Keratinocyte (primary cell): ENCODE data around the gene HK1. TPM values are rescaled to one million over a fixed set of nuclear protein-coding genes. Genes with fewer than 3 reads are reported as not detected.
A peak's percentile ranks its signal among the peaks of the same experiment; 100 is the strongest.

ENCODE experiments used
- DNase-seq: peaks from one replicate; pipeline ENCODE4 v3.0.0-alpha.2; 2011; ENCODE audit warnings: low read depth, missing footprints, low spot score
- FAIRE-seq: peaks from 2 replicates; lab custom pipeline; 2011; peaks lifted over from hg19 to GRCh38; lab: Jason Lieb, UNC
- H2AFZ ChIP-seq: 2 replicates; pipeline ENCODE4 v1.6.0; 2012; ENCODE audit warnings: low read length, control low read depth, inconsistent platforms; ENCODE audit not compliant: control insufficient read depth
- H3K27ac ChIP-seq: 2 replicates; pipeline ENCODE4 v1.5.1; 2011; ENCODE audit warnings: low read length; ENCODE audit not compliant: control insufficient read depth, insufficient read depth
- H3K27me3 ChIP-seq: 3 replicates; pipeline ENCODE4 v1.6.0; 2011; ENCODE audit warnings: low read length; ENCODE audit not compliant: control insufficient read depth, insufficient read depth; ENCODE audit errors: extremely low read depth
- H3K36me3 ChIP-seq, 2 experiments: 2 replicates in 1 of 2; 3 replicates in 1 of 2; pipeline ENCODE4 v1.5.1; 2011; ENCODE audit warnings: low read length in 2 of 2, mild to moderate bottlenecking in 1 of 2; ENCODE audit not compliant: control insufficient read depth in 2 of 2, insufficient read depth in 2 of 2; ENCODE audit errors: extremely low read depth in 1 of 2
- H3K4me1 ChIP-seq: 3 replicates; pipeline ENCODE4 v1.5.1; 2011; ENCODE audit warnings: low read length; ENCODE audit not compliant: control insufficient read depth, insufficient read depth; ENCODE audit errors: extremely low read depth
- H3K4me2 ChIP-seq: 3 replicates; pipeline ENCODE4 v1.6.0; 2011; ENCODE audit warnings: low read depth, low read length; ENCODE audit not compliant: control insufficient read depth, insufficient read depth; ENCODE audit errors: extremely low read depth
- H3K4me3 ChIP-seq, 3 experiments: fragments of 200-600 bp in 1 of 3; sonication (generic) in 1 of 3; 2 replicates in 2 of 3; 3 replicates in 1 of 3; pipeline ENCODE4 v1.5.1; 2011 to 2016; ENCODE audit warnings: low read length in 3 of 3, mild to moderate bottlenecking in 3 of 3, control low read depth in 2 of 3, inconsistent platforms in 1 of 3, low read depth in 1 of 3, mixed read lengths in 1 of 3, mixed run types in 1 of 3, moderate library complexity in 1 of 3; ENCODE audit not compliant: control insufficient read depth in 2 of 3, insufficient read depth in 2 of 3; ENCODE audit errors: extremely low read depth in 1 of 3
- H3K79me2 ChIP-seq: 2 replicates; pipeline ENCODE4 v1.6.0; 2012; ENCODE audit warnings: low read length; ENCODE audit not compliant: control insufficient read depth, insufficient read depth
- H3K9ac ChIP-seq: 3 replicates; pipeline ENCODE4 v1.6.0; 2011; ENCODE audit warnings: low read length; ENCODE audit not compliant: control insufficient read depth, insufficient read depth; ENCODE audit errors: extremely low read depth
- H3K9me1 ChIP-seq: 3 replicates; pipeline ENCODE4 v1.6.0; 2011; ENCODE audit warnings: low read length; ENCODE audit not compliant: control insufficient read depth, insufficient read depth; ENCODE audit errors: extremely low read depth
- H3K9me3 ChIP-seq: 2 replicates; pipeline ENCODE4 v1.5.1; 2012; ENCODE audit warnings: low read depth, low read length; ENCODE audit not compliant: control insufficient read depth
- H4K20me1 ChIP-seq: 3 replicates; pipeline ENCODE4 v1.6.0; 2011; ENCODE audit warnings: low read length; ENCODE audit not compliant: control insufficient read depth, insufficient read depth; ENCODE audit errors: extremely low read depth
- CTCF ChIP-seq, 3 experiments: IDR thresholded peaks in 1 of 3; conservative IDR thresholded peaks in 1 of 3; optimal IDR thresholded peaks in 1 of 3; 2 replicates in 2 of 3; 3 replicates in 1 of 3; pipeline versions ENCODE3 to v1.5.1; 2011; ENCODE audit warnings: low read length in 3 of 3, mild to moderate bottlenecking in 3 of 3, moderate library complexity in 2 of 3, control low read depth in 1 of 3, inconsistent platforms in 1 of 3; ENCODE audit not compliant: insufficient read depth in 2 of 3; ENCODE audit errors: extremely low read depth in 1 of 3
- EZH2 ChIP-seq: IDR thresholded peaks from one replicate; pipeline ENCODE4 v1.6.1; 2012; ENCODE audit warnings: inconsistent platforms, mild to moderate bottlenecking, low read length, moderate library complexity
- dilution Hi-C: fragments of 300-500 bp; cut with MboI; formaldehyde crosslinking; loops from one replicate; pipeline ENCODE4 v1.7.0; 2020; ENCODE audit warnings: low sequenced_read_pairs; ENCODE audit not compliant: extremely low pct_ligation_motif_present
- polyA plus RNA-seq, 5 experiments: library from polyadenylated mRNA; depleted of rRNA in 3 of 5; stranded (reverse) in 3 of 5; stranded (forward) in 1 of 5; unstranded in 1 of 5; fragments of >200 nt; gene quantifications; 1 replicate in 1 of 5; 2 replicates in 3 of 5; 3 replicates in 1 of 5; pipeline versions ENCODE4 v1.2.1 to v1.2.3, GENCODE V29; 2011 to 2012; ENCODE audit warnings: missing spikeins in 2 of 5, low read depth in 1 of 5, low replicate concordance in 1 of 5

HK1 gene
- polyA plus RNA-seq, 1 donor (not counting 4 experiments of a cell fraction or from before 2014, with no cell fraction given), result 106 TPM

GRCh38 chr10:69349542-69349888 is 71.2 kb downstream of the HK1 start:
- H3K4me2 ChIP-seq, result peak overlapping the region; percentile 66

GRCh38 chr10:69351589-69351988 is 73.3 kb downstream of the HK1 start:
- no peak overlapping the region for H3K4me3 ChIP-seq
- no peak for DNase-seq
- H2AFZ ChIP-seq, result no peak overlapping the region
- H3K9me1 ChIP-seq, result no peaks in the 10 kb centered on the region
- H3K9me3 ChIP-seq, result no peaks in the 10 kb centered on the region
- H3K27me3 ChIP-seq, result no peaks in the 10 kb centered on the region
- dilution Hi-C loops, result no loop called here
- H3K4me1 ChIP-seq, result peaks cover 41% of the 10 kb centered on the region
- H3K79me2 ChIP-seq, result peaks cover 48% of the 10 kb centered on the region
- H3K4me2 ChIP-seq, result no peak overlapping the region
- no peak for FAIRE-seq
- H3K27ac ChIP-seq, result no peak overlapping the region
- no peak overlapping the region for H3K9ac ChIP-seq
- peaks cover 2 to 7% of the 10 kb centered on the region in 2 experiments for H3K36me3 ChIP-seq
- no peak for TF ChIP-seq CTCF (optimal IDR thresholded peaks at IDR 0.05 in 1 of 3, IDR thresholded peaks at IDR 0.05 in 1 of 3, conservative IDR thresholded peaks at IDR 0.05 in 1 of 3; ENCODE audit: extremely low read depth in 1 of 3, insufficient read depth in 2 of 3, low read length in 3 of 3)
- TF ChIP-seq EZH2, result no peak
- no peaks in the 10 kb centered on the region for H4K20me1 ChIP-seq

More at GRCh38 chr10:69349542-69349888, 71.2 kb downstream of the HK1 start:
- H4K20me1 ChIP-seq, result no peaks in the 10 kb centered on the region
- no peak overlapping the region for H2AFZ ChIP-seq
- H3K9me1 ChIP-seq, result no peaks in the 10 kb centered on the region
- peaks cover 12 to 13% of the 10 kb centered on the region in 2 experiments for H3K36me3 ChIP-seq
- H3K9ac ChIP-seq, result peak overlapping the region; percentile 51
- peak overlapping the region; percentile 94 for H3K27ac ChIP-seq
- no peak for TF ChIP-seq EZH2
- TF ChIP-seq CTCF (optimal IDR thresholded peaks at IDR 0.05 in 1 of 3, IDR thresholded peaks at IDR 0.05 in 1 of 3, conservative IDR thresholded peaks at IDR 0.05 in 1 of 3; ENCODE audit: extremely low read depth in 1 of 3, insufficient read depth in 2 of 3, low read length in 3 of 3), result no peak
- dilution Hi-C loops, result no loop called here
- FAIRE-seq, result peak; percentile 92
- no peak overlapping the region for H3K4me3 ChIP-seq
- H3K4me1 ChIP-seq, result peaks cover 48% of the 10 kb centered on the region
- DNase-seq, result no peak
- no peaks in the 10 kb centered on the region for H3K27me3 ChIP-seq
- peaks cover 47% of the 10 kb centered on the region for H3K79me2 ChIP-seq
- H3K9me3 ChIP-seq, result no peaks in the 10 kb centered on the region
